K562 (cell line): ENCODE data around the gene PTPN9. TPM values are rescaled to one million over a fixed set of nuclear protein-coding genes. Genes with fewer than 3 reads are reported as not detected.
A peak's percentile ranks its signal among the peaks of the same experiment; 100 is the strongest.

ENCODE experiments used
- ARID2 ChIP-seq: fragments of 450-650 bp; IDR thresholded peaks from 2 replicates; pipeline ENCODE4 v1.6.1; 2017; ENCODE audit warnings: antibody characterized with exemption, mild to moderate bottlenecking
- ARID3B ChIP-seq: fragments of 250-450 bp; sonication (Bioruptor Pico); IDR thresholded peaks from 2 replicates; pipeline ENCODE4 v1.4.0; 2020; ENCODE audit warnings: borderline replicate concordance
- ATF1 ChIP-seq, 2 experiments: fragments of 450-650 bp in 1 of 2; IDR thresholded peaks; 2 replicates each; pipeline ENCODE4 v1.6.1; 2016; ENCODE audit warnings: missing compliant biosample characterization in 1 of 2, missing genetic modification characterization in 1 of 2
- ATF7 ChIP-seq: fragments of 450-650 bp; IDR thresholded peaks from 2 replicates; pipeline ENCODE4 v1.7.1; 2014; ENCODE audit warnings: mild to moderate bottlenecking, moderate library complexity
- BHLHE40 ChIP-seq: IDR thresholded peaks from 2 replicates; pipeline ENCODE4 v1.6.1; 2011; ENCODE audit warnings: low read length, improper control_type of control experiment
- BRF1 ChIP-seq: IDR thresholded peaks from 3 replicates; pipeline ENCODE4 v1.6.1; 2011; ENCODE audit warnings: borderline replicate concordance, mild to moderate bottlenecking; ENCODE audit not compliant: insufficient read length; ENCODE audit errors: extremely low read depth
- CAMTA2 ChIP-seq: fragments of 250-450 bp; sonication (Bioruptor Pico); conservative IDR thresholded peaks from 2 replicates; pipeline ENCODE4 v1.5.1; 2022
- CBX8 ChIP-seq: fragments of 200-600 bp; sonication (generic); IDR thresholded peaks from 2 replicates; pipeline ENCODE4 v1.6.1; 2012; ENCODE audit warnings: borderline replicate concordance, mixed run types, low read depth, mild to moderate bottlenecking, moderate library complexity, mixed read lengths, low read length, control low read depth, inconsistent platforms; ENCODE audit not compliant: poor library complexity, severe bottlenecking; ENCODE audit errors: extremely low read depth
- CTBP1 ChIP-seq: fragments of 450-650 bp; IDR thresholded peaks from 2 replicates; pipeline ENCODE4 v1.6.1; 2016; ENCODE audit warnings: borderline replicate concordance
- E2F8 ChIP-seq: fragments of 450-650 bp; IDR thresholded peaks from 2 replicates; pipeline ENCODE4 v1.7.1; 2018; ENCODE audit warnings: mild to moderate bottlenecking, low read depth; ENCODE audit not compliant: partially characterized antibody
- ERF ChIP-seq: fragments of 450-650 bp; formaldehyde crosslinking; IDR thresholded peaks from 2 replicates; pipeline ENCODE4 v1.4.0; 2020; ENCODE audit warnings: mild to moderate bottlenecking, mixed read lengths
- IFI16 ChIP-seq: fragments of 250-450 bp; sonication (Bioruptor Pico); IDR thresholded peaks from 2 replicates; pipeline ENCODE4 v2.1.2; 2022; ENCODE audit warnings: mild to moderate bottlenecking, inconsistent platforms
- NCOR1 ChIP-seq: fragments of 450-650 bp; IDR thresholded peaks from 2 replicates; pipeline ENCODE4 v1.6.1; 2016; ENCODE audit warnings: mild to moderate bottlenecking, moderate library complexity
- PPARD ChIP-seq: fragments of 250-450 bp; sonication (Bioruptor Pico); IDR thresholded peaks from 2 replicates; pipeline ENCODE4 v1.8.0; 2022; ENCODE audit warnings: inconsistent platforms, mild to moderate bottlenecking, moderate library complexity
- PTRF ChIP-seq: fragments of 450-650 bp; IDR thresholded peaks from 2 replicates; pipeline ENCODE4 v1.6.1; 2016; ENCODE audit warnings: mild to moderate bottlenecking, missing genetic modification characterization, missing compliant biosample characterization
- SIN3B ChIP-seq: fragments of 450-650 bp; IDR thresholded peaks from 2 replicates; pipeline ENCODE4 v1.6.1; 2017; ENCODE audit warnings: low read depth, mild to moderate bottlenecking, moderate library complexity
- TCF7L2 ChIP-seq: fragments of 150-350 bp; IDR thresholded peaks from 2 replicates; pipeline ENCODE4 v1.6.1; 2016; ENCODE audit warnings: low read depth, mild to moderate bottlenecking, low read length, moderate library complexity
- TRIM24 ChIP-seq, 2 experiments: fragments of 450-650 bp; IDR thresholded peaks; 2 replicates each; pipeline ENCODE4 v1.6.1; 2016
- ZNF217 ChIP-seq: sonication (generic); formaldehyde crosslinking; IDR thresholded peaks from 2 replicates; pipeline ENCODE4 v1.8.0; 2022; ENCODE audit warnings: mild to moderate bottlenecking, missing genetic modification reagents
- ZNF347 ChIP-seq: fragments of 450-650 bp; formaldehyde crosslinking; IDR thresholded peaks from 2 replicates; pipeline ENCODE4 v1.4.0; 2020; ENCODE audit warnings: low read depth, mild to moderate bottlenecking, moderate library complexity
- polyA plus RNA-seq, 8 experiments: library from polyadenylated mRNA; depleted of rRNA in 4 of 8; stranded (reverse) in 5 of 8; unstranded in 3 of 8; fragments of >200 nt; fragmentation: Nextera tagmentation in 2 of 8; fragmentation: Illumina TruSeq in 1 of 8; extraction: Ambion mirVana in 2 of 8; extraction: Trizol in 1 of 8; gene quantifications; 2 replicates each; pipeline versions ENCODE4 v1.2.1 to v1.2.3, GENCODE V29; 2011 to 2014; ENCODE audit warnings: inconsistent platforms in 1 of 8, missing spikeins in 1 of 8
- total RNA-seq, 7 experiments: library from RNA; depleted of rRNA in 6 of 7; stranded (reverse); fragments of >200 nt in 6 of 7; fragmentation: Illumina TruSeq in 2 of 7; extraction: Trizol in 2 of 7; gene quantifications; 2 replicates each; pipeline versions ENCODE4 v1.2.1 to v1.2.3, GENCODE V29; 2011 to 2021; ENCODE audit warnings: low replicate concordance in 1 of 7
- TF ChIP-seq, protein P1 (sequence below): fragments of 250-450 bp; sonication (Bioruptor Pico); IDR thresholded peaks from 2 replicates; pipeline ENCODE4 v1.5.0; 2022; ENCODE audit warnings: mild to moderate bottlenecking
- TF ChIP-seq, protein P2 (sequence below): fragments of 250-450 bp; sonication (Bioruptor Pico); IDR thresholded peaks from 2 replicates; pipeline ENCODE4 v1.5.0; 2021

PTPN9 gene
- total and polyA plus RNA-seq, 9 of the 15 experiments (the other 6 are each of a cell fraction or from before 2014, with no cell fraction given) = 5.0 to 24.0 (median 14.2) TPM

- TF ChIP-seq ATF1 (CRISPR knock-in tag; IDR thresholded peaks at IDR 0.05) (no peak; the same call in 1 of the 2 replicates), ATF1 (tag; IDR thresholded peaks at IDR 0.05) (peak; percentile 78), CAMTA2 (CRISPR knock-in tag) (no peak), ZNF347 (CRISPR knock-in tag) (no peak), TRIM24 (IDR thresholded peaks at IDR 0.05) (peak in 1 of 2 experiments; percentile 56; a peak in 1 of 4 replicates), BHLHE40 (peak; percentile 91), ERF (peak; percentile 57; the same call in 1 of the 2 replicates), ATF7 (peak; percentile 75), IFI16 (no peak), CBX8 (no peak), TCF7L2 (no peak), ARID2 (no peak), BRF1 (no peak), ARID3B (CRISPR knock-in tag) (no peak), PPARD (CRISPR knock-in tag) (no peak), E2F8 (peak; percentile 54), ZNF217 (CRISPR knock-in tag) (no peak), PTRF (tag) (no peak), NCOR1 (no peak), CTBP1 (peak; percentile 73), SIN3B (no peak)
- TF ChIP-seq, protein P1, sequence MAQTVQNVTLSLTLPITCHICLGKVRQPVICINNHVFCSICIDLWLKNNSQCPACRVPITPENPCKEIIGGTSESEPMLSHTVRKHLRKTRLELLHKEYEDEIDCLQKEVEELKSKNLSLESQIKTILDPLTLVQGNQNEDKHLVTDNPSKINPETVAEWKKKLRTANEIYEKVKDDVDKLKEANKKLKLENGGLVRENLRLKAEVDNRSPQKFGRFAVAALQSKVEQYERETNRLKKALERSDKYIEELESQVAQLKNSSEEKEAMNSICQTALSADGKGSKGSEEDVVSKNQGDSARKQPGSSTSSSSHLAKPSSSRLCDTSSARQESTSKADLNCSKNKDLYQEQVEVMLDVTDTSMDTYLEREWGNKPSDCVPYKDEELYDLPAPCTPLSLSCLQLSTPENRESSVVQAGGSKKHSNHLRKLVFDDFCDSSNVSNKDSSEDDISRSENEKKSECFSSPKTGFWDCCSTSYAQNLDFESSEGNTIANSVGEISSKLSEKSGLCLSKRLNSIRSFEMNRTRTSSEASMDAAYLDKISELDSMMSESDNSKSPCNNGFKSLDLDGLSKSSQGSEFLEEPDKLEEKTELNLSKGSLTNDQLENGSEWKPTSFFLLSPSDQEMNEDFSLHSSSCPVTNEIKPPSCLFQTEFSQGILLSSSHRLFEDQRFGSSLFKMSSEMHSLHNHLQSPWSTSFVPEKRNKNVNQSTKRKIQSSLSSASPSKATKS (CRISPR knock-in tag) = no peak
- TF ChIP-seq, protein P2, sequence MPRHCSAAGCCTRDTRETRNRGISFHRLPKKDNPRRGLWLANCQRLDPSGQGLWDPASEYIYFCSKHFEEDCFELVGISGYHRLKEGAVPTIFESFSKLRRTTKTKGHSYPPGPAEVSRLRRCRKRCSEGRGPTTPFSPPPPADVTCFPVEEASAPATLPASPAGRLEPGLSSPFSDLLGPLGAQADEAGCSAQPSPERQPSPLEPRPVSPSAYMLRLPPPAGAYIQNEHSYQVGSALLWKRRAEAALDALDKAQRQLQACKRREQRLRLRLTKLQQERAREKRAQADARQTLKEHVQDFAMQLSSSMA = no peak
Measured at GRCh38 chr15:75625542-75626347, 46.6 kb upstream of the PTPN9 start, which contains the start of gene SNUPN (continued).
